Measurements from ENCODE around the gene MFSD1. TPM values are rescaled to one million over a fixed set of nuclear protein-coding genes. Genes with fewer than 3 reads are reported as not detected.

MFSD1 gene
- total RNA-seq, 2 experiments from 2014 or later, result 26.0 to 27.3 TPM

GRCh38 chr3:158755421-158755820 is 46.4 kb upstream of the MFSD1 start:
- CTCF ChIA-PET (ENCODE audit: unreplicated experiment), result no interaction called here
- H3K9me2 ChIP-seq (ENCODE audit: insufficient read depth, low read length), result no peaks in the 10 kb centered on the region
- POLR2A ChIA-PET, result interaction anchor here (0.6 to 1.5 kb wide), 4 partner anchors 12 to 94 kb away, joined by 3 to 4 read pairs (median 4); no protein-coding TSS in a partner anchor

GRCh38 chr3:158761350-158761749 is 40.5 kb upstream of the MFSD1 start:
- TF ChIP-seq CTCF (conservative IDR thresholded peaks at IDR 0.05; ENCODE audit: low read length), result no peak
- no peak for TF ChIP-seq EZH2phosphoT487 (IDR thresholded peaks at IDR 0.05; ENCODE audit: borderline replicate concordance, low read depth, low read length)
- no peak for DNase-seq (ENCODE audit: low spot score)
- no peaks in the 10 kb centered on the region for H3K9me3 ChIP-seq (ENCODE audit: low read length)
- no TSS peak for BruUV-seq (replicated peaks)
- no peak overlapping the region for H3K27ac ChIP-seq (ENCODE audit: low read depth, low read length, poor library complexity, severe bottlenecking)
- H3K4me3 ChIP-seq (ENCODE audit: low read depth, low read length, poor library complexity, severe bottlenecking), result no peak overlapping the region
- H2AFZ ChIP-seq (ENCODE audit: low read length), result no peak overlapping the region
- intact Hi-C loops (cut with micrococcal nuclease; ENCODE audit: unreplicated experiment), result no loop called here
- H3K4me1 ChIP-seq (ENCODE audit: insufficient read depth, low read length, poor library complexity, severe bottlenecking), result no peaks in the 10 kb centered on the region
- H3K9me2 ChIP-seq (ENCODE audit: insufficient read depth, low read length), result no peaks in the 10 kb centered on the region
- H3K79me2 ChIP-seq (ENCODE audit: insufficient read depth, low read depth, low read length), result no peaks in the 10 kb centered on the region
- CTCF ChIA-PET (ENCODE audit: unreplicated experiment), result no interaction called here
- no peaks in the 10 kb centered on the region for H4K20me1 ChIP-seq (ENCODE audit: insufficient read depth, low read length)
- no peaks in the 10 kb centered on the region for H3K36me3 ChIP-seq (ENCODE audit: insufficient read depth, low read length)
- no peak overlapping the region for H3K4me2 ChIP-seq (ENCODE audit: low read length)
- POLR2A ChIA-PET, result no interaction called here

More at GRCh38 chr3:158755421-158755820, 46.4 kb upstream of the MFSD1 start:
- intact Hi-C loops (cut with micrococcal nuclease; ENCODE audit: unreplicated experiment), result loop anchor here (5.0 kb wide), 1 partner anchor 692 kb away; no protein-coding TSS in a partner anchor
- Histone ChIP-seq H3K4me2 (ENCODE audit: low read length) (no peak overlapping the region), H3K9me3 (ENCODE audit: low read length) (no peaks in the 10 kb centered on the region), H3K4me3 (ENCODE audit: low read depth, low read length, poor library complexity, severe bottlenecking) (no peak overlapping the region), H3K4me1 (ENCODE audit: insufficient read depth, low read length, poor library complexity, severe bottlenecking) (no peaks in the 10 kb centered on the region), H3K79me2 (ENCODE audit: insufficient read depth, low read depth, low read length) (no peaks in the 10 kb centered on the region), H3K27ac (ENCODE audit: low read depth, low read length, poor library complexity, severe bottlenecking) (no peak overlapping the region), H2AFZ (ENCODE audit: low read length) (no peak overlapping the region), H3K36me3 (ENCODE audit: insufficient read depth, low read length) (no peaks in the 10 kb centered on the region), H4K20me1 (ENCODE audit: insufficient read depth, low read length) (no peaks in the 10 kb centered on the region)
- no TSS peak for BruUV-seq (replicated peaks)
- DNase-seq (ENCODE audit: low spot score), result no peak
- TF ChIP-seq EZH2phosphoT487 (IDR thresholded peaks at IDR 0.05; ENCODE audit: borderline replicate concordance, low read depth, low read length), result no peak
- TF ChIP-seq CTCF (conservative IDR thresholded peaks at IDR 0.05; ENCODE audit: low read length), result no peak

GRCh38 chr3:158762701-158763100 is 39.2 kb upstream of the MFSD1 start:
- Histone ChIP-seq H3K27ac (ENCODE audit: low read depth, low read length, poor library complexity, severe bottlenecking) (no peak overlapping the region), H3K9me3 (ENCODE audit: low read length) (no peaks in the 10 kb centered on the region), H3K79me2 (ENCODE audit: insufficient read depth, low read depth, low read length) (no peaks in the 10 kb centered on the region), H4K20me1 (ENCODE audit: insufficient read depth, low read length) (no peaks in the 10 kb centered on the region), H3K36me3 (ENCODE audit: insufficient read depth, low read length) (no peaks in the 10 kb centered on the region), H3K4me1 (ENCODE audit: insufficient read depth, low read length, poor library complexity, severe bottlenecking) (no peaks in the 10 kb centered on the region), H3K4me3 (ENCODE audit: low read depth, low read length, poor library complexity, severe bottlenecking) (no peak overlapping the region), H2AFZ (ENCODE audit: low read length) (no peak overlapping the region), H3K4me2 (ENCODE audit: low read length) (no peak overlapping the region), H3K9me2 (ENCODE audit: insufficient read depth, low read length) (no peaks in the 10 kb centered on the region)
- intact Hi-C loops (cut with micrococcal nuclease; ENCODE audit: unreplicated experiment), result no loop called here
- ChIA-PET POLR2A (no interaction called here), CTCF (ENCODE audit: unreplicated experiment) (no interaction called here)
- no peak for DNase-seq (ENCODE audit: low spot score)
- no TSS peak for BruUV-seq (replicated peaks)
- TF ChIP-seq EZH2phosphoT487 (IDR thresholded peaks at IDR 0.05; ENCODE audit: borderline replicate concordance, low read depth, low read length), result no peak
- TF ChIP-seq CTCF (conservative IDR thresholded peaks at IDR 0.05; ENCODE audit: low read length), result no peak
